AG20443 (cell line): ENCODE results near the gene OGG1.

ENCODE experiments used
- DNase-seq: peaks from one replicate; pipeline ENCODE4 v3.0.0; 2012; ENCODE audit warnings: low spot score, mixed read lengths

The OGG1 gene

DNA sequence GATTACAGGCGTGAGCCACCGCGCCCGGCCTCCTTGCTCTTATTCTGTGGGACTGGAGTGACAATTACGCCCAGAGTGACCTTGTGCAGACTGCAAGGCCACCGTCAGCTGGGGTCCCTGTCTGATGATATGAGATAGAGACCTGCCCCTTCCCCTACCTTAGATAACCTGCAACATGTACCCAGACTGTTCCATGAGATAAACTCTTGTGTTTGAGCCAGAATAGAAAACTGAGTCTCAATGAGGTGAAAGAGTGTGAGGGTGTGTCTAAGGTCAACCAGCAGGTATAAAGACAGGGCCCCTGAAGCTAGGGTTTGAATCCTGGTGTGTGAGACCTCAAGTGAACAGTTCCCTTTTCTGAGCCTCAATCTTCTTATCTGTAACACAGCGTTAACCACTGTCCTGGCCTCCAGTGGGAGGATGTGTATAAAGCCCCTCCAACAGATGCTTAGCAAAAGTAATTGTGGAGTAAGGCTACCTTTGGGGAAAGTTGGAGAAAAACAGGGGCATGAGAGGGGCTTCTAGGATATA is 36.5 kb downstream of the OGG1 start:
- DNase-seq = no peak

DNA sequence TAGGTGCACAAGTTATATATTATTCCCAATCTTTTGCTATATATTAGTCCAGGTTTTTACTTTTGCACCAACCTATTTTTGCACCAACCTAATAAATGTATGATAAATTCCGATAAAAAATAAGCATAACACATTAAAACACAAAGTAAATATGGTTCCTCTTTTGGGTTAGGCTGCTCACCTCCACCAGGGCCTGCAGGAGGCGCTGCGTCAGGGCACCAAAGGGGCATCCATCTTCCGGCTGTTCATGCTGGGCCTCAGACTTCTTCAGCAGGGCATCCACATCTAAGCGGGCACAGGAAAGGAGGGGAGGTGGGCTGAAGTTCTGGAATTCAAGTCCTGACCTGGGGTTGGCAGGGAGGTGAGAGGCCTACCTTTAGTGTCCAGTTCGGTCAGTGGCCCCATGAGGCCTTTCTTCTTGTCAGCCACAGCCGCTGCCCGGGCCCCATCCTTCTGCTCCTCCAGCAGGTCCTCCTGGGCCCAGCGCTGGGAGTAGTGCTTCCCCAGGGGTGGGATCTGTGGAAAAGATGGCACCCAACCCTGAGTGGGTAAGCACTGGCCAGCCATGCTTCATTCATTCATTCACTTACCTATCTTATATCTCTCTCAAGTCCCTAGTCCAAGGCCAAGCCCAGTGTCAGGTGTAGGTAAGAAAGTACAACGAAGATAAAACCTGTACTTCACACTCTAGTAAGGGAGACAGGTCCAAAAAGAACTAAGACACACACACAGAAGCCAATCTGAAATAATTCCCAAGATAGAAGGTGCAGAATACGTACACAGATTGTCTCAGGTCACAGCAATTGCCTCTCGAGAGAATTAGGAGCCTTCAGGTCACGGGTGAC is 37.3 kb downstream of the OGG1 start:
- DNase-seq = peak; percentile 33

DNA sequence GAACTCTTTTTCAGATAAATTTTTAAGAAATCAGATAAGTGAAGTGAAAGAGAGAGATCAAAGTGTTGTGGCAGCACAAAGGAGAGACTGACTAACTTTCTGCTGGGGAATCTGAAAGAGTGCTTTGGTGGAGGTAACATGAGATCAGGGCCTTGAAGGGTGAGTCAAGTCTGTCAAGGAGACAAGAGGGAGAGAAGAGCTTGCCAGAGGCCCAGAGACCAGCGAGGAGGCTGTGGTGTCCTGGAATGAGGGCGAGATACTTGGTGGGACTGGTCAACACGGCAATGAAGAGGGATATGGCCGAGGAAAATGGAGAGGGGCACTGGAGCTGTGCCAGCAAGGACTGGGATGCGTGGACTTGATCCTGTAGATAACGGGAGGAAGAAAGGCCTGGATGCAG is 38.0 kb downstream of the OGG1 start:
- no peak for DNase-seq

DNA sequence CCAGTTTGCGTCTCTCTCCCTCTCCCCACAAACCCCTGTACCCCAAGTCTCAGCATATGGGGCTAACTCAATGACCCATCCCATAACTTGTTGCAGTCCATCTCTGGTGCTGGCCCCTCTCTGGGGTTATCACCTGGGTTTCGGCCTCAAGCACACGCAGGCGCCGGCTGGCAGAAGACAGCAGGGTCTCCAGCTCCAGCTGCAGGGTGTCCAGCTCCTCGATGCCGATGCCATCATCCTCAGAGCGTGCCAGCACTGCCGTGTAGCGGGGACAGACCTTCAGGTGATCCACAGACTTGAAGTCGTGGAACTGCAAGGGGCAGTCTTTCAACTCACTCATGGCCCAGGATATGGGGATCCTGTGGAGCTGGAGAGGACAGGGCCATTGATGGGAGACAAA is 41.4 kb downstream of the OGG1 start:
- no peak for DNase-seq

DNA sequence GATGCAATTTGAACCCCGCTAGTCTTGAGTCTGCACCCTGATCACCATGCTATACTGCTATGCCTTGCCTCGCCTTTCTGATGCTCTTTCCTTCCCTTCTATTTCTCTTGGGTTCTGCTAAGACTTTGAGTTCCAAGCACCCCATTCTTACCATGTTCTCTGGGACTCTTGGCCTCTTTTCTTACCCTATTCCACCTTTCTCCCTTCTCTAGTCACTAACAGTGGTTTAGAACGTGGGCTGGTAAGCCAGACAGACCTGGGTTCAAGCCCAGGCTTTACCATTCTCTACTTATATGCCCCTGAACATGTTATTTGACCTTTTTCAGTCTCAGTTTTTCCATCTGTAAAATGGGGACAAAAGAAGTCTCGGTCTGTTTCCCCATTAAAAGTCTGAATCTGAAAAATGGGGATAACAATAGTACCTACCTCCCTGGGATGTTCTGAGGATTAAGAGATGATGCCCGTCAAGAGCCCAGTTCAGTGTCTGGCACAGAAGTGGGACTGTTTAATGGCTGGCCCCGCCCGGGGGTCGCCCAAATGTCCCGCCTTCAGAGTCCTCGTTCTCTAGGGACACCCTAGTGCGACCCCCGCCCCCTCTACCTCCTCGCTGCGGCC is 42.1 kb downstream of the OGG1 start:
- DNase-seq = no peak

DNA sequence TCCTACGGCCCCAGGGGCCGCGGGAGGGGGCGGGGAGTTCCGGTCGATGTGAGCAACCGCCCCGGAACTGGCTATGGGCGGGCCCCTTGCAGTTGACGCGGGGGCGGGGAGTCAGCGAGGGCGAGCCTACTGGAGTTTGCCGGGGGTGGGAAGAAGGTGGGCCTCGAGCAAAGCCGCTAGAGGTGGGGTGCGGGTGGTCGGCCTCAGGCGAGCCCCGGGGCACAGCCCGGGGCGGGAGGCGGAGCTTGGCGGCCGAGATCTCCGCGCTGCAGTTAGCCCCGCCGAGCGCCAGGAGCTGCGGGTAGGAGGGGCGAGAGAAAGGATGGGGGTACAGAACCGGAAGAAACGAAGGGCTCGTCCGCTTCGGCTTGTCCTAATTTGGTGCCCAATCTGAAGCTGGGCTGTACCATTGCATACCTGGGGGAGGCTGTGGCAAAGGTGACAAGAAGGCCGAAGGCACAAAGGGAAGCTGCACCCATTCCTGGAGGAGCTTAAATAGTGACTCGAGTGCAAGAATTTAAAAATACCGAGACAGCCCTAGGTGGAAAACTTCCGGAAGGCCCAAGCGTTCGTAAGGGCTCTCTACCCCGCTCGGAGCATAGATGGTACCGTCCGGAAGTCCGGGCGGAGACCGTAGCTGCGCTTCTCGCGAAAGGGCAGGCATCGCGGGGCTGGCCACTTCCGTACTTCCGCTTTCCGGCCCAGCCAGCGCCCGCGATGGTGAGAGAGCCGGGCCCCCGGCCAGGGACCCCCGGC is 42.8 kb downstream of the OGG1 start, which contains the start of the genes ARPC4 and TADA3:
TSS of gene ARPC4 (plus strand) at position 678 of the 756 bp plus-strand sequence. CDS start at position 718, 40 bp downstream.
TSS of gene TADA3 (minus strand) at position 69 of the 756 bp plus-strand sequence. CDS start 1,007 bp downstream, outside the sequence.
- peak; percentile 96 for DNase-seq

DNA sequence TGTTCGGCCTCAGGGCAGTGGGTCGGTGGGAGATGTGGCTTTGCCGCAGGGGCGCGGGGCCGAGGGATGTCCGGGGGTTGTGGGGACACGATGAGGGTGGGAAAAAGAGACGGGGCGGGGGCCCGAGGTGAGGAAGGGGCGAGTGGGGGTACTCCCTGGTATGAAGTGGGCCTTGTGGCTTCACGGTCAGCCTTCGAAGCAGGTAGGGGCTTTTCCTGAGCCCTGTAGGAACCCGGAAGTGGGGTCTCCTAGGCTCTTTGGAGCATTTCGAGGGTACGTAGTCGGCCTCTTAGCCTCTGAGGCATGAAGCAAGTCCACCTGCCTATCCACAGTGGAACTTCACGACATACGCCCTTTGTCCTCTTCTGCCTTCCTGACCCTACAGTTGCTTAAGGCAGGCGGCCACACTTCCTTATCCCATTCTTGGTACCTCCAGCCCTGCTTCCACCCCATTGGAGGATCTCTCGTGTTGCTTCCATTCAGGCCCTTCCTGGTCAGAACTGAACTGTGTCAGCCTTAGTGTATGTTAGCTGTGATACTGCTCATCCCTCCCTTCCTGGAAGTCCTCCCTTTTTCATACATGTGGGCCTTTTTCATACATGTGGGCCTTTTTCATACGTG is 43.5 kb downstream of the OGG1 start:
- DNase-seq = peak; percentile 51

DNA sequence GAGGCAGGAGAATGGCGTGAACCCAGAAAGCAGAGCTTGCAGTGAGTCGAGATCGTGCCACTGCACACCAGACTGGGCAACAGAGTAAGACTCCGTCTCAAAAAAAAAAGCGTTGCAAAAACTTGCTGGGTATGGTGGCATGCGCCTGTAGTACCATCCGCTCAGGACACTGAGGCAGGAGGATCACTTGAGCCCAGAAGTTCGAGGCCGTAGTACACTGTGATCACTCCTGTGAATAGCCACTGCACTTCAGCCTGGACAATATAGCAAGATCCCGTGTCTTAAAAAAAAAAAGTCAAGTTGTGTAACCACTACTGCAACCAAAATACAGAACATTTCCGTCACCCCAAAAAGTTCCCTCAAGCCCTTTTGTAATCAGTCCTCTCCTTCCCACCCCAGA is 44.6 kb downstream of the OGG1 start:
- DNase-seq = no peak

DNA sequence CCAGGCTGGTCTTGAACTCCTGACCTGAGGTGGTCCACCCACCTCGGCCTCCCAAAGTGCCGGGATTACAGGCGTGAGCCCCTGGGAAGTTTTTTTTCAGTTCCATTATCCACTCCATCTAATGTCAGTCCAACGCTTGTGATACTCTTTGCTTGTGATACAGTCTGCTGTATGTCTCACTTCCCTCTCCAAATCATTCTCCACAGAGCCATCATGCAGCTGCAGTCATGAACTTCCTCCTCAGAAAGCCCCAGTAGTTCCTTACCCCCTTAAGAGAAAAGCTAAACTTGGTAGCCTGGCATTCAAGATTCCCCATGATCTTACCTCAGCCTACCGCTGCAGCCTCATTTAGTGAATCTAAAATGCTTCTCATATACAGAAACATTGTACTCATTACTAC is 45.5 kb downstream of the OGG1 start:
- no peak for DNase-seq

DNA sequence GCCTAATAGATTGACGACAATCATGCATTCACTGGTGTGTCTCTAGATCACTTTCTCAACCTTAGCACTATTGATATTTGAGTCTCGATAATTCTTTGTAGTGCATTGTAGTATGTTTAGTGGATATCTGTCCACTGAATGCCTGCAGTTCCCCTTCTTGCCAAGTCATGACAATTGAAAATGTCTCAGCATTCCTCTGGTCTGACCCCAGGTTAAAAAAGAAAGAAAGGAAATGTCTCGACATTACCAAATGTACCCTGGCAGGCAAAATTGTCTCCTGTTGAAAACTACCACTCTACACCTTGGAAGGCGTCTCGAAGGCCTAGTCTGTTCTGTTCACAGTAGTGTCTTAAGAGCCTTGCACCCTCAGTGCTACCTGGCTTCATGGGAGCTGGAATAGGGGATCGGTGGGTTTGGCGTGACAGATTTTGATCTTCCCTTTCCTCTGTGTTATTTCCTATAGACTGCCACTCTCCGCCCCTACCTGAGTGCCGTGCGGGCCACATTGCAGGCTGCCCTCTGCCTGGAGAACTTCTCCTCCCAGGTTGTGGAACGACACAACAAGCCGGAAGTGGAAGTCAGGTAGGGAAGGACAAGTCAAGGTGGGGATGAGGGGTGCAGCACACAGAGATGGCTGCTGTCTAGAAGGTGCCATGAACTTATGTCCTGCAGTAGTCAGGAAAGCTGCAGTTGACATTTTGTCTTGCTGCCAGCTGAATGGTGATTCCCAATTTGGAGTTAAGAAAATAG is 47.6 kb downstream of the OGG1 start:
- no peak for DNase-seq

DNA sequence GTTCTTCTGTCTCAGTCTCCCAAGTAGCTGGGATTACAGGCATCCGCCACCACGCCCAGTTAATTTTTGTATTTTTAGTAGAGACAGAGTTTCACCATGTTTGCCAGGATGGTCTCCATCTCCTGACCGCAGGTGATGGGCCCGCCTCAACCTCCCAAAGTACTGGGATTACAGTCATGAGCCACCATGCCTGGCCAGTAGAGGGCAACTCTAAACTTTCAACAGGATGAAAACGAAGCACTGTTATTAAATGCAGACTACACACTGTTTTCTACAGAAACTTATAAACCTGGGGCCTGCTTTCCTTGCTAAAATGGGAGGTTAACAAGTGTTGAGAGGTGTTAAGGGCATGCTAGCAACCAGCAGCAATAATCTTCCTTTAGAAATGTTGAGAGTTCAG is 50.8 kb downstream of the OGG1 start:
- no peak for DNase-seq

DNA sequence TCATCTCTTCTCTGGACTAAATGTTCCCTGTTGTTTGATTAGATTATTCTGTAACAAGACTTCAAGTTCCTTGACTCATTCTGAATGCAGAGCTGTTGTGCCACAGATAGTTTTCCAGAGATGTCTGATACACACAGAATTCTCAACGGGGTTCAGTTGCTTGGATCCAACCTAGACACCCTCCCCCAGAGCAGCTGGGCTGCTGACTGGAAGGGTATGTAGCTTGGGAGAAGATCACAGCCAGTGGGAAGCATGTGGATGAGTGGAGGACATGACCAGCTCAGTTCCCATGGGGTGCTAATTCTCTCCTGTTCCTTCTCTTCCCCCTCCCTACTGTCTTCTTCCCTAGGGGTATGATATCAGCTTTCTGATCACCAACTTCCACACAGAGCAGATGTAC is 53.7 kb downstream of the OGG1 start:
- no peak for DNase-seq

DNA sequence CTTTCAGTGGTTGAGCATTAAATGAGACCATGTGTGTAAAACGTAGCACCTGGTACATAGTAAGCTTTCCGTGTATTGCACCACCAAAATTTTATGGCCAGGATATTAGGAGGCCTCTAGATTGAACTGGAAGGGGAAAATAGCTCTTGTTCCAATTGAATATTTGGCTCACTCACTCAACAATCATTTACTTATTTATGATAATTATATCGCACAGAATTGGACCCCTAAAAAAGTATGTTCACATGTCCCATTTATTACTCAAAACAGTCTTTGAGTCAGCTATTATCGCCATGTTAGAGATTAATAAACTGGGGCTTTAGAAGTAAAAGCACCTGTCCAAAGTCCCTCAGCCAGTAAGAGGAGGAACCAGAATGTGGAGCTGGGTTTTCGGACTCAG is 55.2 kb downstream of the OGG1 start:
- no peak for DNase-seq

DNA sequence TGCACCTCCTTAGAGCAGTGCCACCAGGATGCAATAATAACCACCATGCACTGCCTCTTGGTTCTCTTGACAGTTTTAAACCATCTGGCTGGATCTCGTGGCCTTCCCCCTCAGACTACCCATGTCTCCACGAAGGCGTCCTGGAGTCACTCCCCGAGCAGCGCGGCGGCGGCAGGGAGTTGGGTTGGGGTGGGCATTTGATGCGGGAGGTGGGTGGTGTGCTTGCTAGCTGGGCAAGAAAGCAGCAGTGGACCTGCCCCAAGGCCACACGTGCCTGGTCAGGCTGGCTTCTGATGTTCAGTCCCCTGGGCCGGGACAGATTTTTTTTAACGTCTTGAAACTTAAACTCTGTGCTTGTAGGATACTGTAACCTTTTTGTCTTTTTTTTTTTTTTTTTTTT is 56.4 kb downstream of the OGG1 start:
- no peak for DNase-seq
